ENCODE results near the gene FIG4. TPM values are rescaled to one million over a fixed set of nuclear protein-coding genes. Genes with fewer than 3 reads are reported as not detected.

The FIG4 gene
- total and polyA plus RNA-seq, 8 donors: 18.0 to 24.5 (median 19.0) TPM

DNA sequence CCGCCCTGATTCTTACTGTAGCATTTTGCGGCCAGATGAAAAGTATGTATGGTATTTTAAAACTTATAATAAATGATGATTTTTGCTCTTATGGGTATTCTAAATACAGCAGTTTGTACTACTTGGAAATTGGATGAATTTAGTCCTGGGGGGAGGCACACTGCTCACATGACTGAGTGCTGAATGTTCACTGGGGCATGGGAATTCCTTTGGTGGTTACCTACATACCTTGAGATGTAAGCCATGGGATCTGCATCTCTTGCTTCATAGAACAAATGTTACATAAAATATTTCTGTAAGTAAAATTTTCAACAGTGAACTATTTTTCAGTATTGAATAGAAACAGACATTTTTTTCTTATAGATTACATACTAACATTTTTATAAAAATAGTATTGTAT is 71.1 kb downstream of the FIG4 start:
- intact Hi-C loops (cut with DNase I): no loop called here
- no peak for ATAC-seq

DNA sequence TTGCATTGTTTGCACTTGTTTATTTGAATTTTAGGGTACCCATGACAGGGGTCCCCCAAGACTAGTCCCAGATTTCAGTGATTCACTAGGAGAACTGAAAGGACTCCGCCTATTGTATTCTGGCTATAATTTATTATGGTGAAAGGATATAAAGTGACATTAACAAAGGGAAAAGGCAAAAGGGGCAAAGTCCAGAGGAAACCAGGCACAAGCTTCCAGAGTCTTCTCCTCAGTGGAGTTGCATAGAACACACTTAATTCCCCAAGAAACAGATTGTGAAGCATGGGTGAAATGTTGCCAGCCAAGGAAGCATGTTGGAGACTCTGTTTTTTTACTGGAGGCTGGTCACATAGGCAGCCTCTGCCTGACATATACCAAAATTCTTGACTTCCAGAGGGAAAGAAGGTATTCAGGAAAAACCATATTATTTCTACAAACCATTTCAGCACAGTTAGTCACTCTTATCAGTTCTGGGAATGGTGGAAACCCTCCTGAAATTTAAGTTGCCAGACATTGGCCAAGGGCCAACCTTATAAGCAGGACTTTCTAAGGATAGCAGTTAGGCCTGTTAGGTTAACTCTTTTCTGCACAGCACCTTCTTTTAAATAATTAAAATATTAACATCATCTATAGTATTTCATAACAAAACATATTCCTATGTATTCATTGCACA is 71.8 kb downstream of the FIG4 start:
- Histone ChIP-seq H3K9me3 (no peaks in the 10 kb centered on the region), H3K4me3 (no peak overlapping the region), H3K27me3 (no peaks in the 10 kb centered on the region), H3K36me3 (peaks cover 0 to 38% of the 10 kb centered on the region in 2 donors), H3K27ac (no peak overlapping the region), H3K4me1 (no peaks in the 10 kb centered on the region)
- intact Hi-C loops (cut with DNase I): no loop called here
- no peak for ATAC-seq
- DNase-seq: no peak
- TF ChIP-seq, protein P1, sequence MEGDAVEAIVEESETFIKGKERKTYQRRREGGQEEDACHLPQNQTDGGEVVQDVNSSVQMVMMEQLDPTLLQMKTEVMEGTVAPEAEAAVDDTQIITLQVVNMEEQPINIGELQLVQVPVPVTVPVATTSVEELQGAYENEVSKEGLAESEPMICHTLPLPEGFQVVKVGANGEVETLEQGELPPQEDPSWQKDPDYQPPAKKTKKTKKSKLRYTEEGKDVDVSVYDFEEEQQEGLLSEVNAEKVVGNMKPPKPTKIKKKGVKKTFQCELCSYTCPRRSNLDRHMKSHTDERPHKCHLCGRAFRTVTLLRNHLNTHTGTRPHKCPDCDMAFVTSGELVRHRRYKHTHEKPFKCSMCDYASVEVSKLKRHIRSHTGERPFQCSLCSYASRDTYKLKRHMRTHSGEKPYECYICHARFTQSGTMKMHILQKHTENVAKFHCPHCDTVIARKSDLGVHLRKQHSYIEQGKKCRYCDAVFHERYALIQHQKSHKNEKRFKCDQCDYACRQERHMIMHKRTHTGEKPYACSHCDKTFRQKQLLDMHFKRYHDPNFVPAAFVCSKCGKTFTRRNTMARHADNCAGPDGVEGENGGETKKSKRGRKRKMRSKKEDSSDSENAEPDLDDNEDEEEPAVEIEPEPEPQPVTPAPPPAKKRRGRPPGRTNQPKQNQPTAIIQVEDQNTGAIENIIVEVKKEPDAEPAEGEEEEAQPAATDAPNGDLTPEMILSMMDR (IDR thresholded peaks at IDR 0.05): no peak

More for the DNA sequence above, 71.1 kb downstream of the FIG4 start:
- TF ChIP-seq, protein P1 (IDR thresholded peaks at IDR 0.05): no peak
- Histone ChIP-seq H3K4me1 (no peaks in the 10 kb centered on the region), H3K36me3 (peaks cover 0 to 36% of the 10 kb centered on the region in 2 donors), H3K9me3 (no peaks in the 10 kb centered on the region), H3K27me3 (no peaks in the 10 kb centered on the region), H3K27ac (no peak overlapping the region), H3K4me3 (no peak overlapping the region)
- DNase-seq: no peak

DNA sequence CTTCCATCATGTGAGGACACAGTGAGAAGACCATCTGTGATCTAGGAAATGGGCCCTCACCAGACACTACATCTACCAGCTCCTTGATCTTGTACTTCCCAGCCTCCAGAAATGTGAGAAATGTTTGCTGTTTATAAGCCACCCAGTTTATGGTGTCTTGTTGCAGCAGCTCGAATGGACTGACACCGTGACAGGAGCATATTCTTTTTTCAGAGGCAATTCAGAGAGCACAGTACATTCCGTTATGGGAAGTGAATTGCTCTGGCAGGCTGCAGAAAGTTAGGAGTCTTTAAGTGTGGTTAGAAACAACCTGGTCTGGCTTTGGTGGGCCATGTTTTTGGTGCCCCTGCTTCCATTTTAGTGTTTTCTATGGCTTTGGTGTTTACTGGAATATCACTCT is 75.1 kb downstream of the FIG4 start:
- Histone ChIP-seq H3K4me3 (no peak overlapping the region), H3K4me1 (no peaks in the 10 kb centered on the region), H3K9me3 (no peaks in the 10 kb centered on the region), H3K27ac (no peak overlapping the region), H3K27me3 (no peaks in the 10 kb centered on the region), H3K36me3 (peaks cover 0 to 45% of the 10 kb centered on the region in 2 donors)
- DNase-seq (no peak), ATAC-seq (no peak)
- intact Hi-C loops (cut with DNase I): no loop called here
- TF ChIP-seq, protein P1 (IDR thresholded peaks at IDR 0.05): no peak

DNA sequence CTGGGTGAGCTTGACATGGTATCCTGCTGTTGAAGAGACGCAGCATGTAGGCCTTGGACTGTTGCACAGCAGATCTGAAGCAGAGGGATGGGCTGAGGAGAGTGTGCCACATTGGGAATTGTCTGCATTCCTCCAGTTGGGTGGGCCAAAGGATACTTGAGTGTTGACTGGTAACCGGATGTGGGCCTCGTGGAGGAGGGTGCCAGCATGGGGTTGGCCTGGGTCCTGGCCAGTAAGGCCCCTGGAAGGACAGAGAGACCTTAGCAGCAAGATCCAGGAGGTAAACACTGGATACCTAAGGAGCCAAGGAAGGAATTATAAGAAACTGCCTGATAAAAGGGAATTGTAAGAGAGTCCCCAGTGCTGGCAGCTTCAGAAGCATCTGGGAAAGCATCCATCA is 76.9 kb downstream of the FIG4 start:
- intact Hi-C loops (cut with DNase I): no loop called here
- ATAC-seq (no peak), DNase-seq (peak in 1 of 4 donors; percentile 15)
- Histone ChIP-seq H3K36me3 (peaks cover 0 to 36% of the 10 kb centered on the region in 2 donors), H3K27me3 (no peaks in the 10 kb centered on the region), H3K4me1 (peaks cover 0 to 15% of the 10 kb centered on the region in 2 donors), H3K9me3 (no peaks in the 10 kb centered on the region), H3K27ac (no peak overlapping the region), H3K4me3 (no peak overlapping the region)
- TF ChIP-seq, protein P1 (IDR thresholded peaks at IDR 0.05): no peak

DNA sequence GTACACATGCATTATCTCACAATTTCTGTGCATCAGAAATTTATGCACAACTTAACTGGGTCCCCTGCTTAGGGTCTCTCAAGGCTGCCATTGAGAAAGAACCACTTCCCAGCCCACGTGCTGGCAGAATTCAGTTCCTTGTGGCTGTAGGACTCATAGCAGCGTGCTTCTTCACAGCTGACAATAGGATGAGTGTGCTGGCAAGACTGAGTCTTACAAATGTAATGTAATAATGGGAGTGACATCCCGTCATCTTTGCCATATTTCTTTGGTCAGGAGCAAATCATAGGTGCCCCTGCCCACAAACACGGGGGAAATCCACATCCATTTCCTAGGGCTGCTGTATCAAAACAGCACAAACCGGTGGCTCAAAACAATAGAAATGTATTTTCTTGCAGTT is 77.4 kb downstream of the FIG4 start:
- TF ChIP-seq, protein P1 (IDR thresholded peaks at IDR 0.05): no peak
- H3K4me1 ChIP-seq: peaks cover 0 to 20% of the 10 kb centered on the region in 2 donors

More for the DNA sequence above, 77.4 kb downstream of the FIG4 start:
- H3K9me3 ChIP-seq: no peaks in the 10 kb centered on the region
- H3K4me3 ChIP-seq: no peak overlapping the region
- no peak for ATAC-seq
- intact Hi-C loops (cut with DNase I): no loop called here
- H3K27ac ChIP-seq: no peak overlapping the region
- no peak for DNase-seq
- H3K36me3 ChIP-seq: peaks cover 0 to 33% of the 10 kb centered on the region in 2 donors
- no peaks in the 10 kb centered on the region for H3K27me3 ChIP-seq

Data from left lung (tissue), 10 donors.